H9 (cell line): Measurements from ENCODE around the gene FANCE. TPM values are rescaled to one million over a fixed set of nuclear protein-coding genes. Genes with fewer than 3 reads are reported as not detected.

Experiments used
- DNase-seq: peaks from one replicate; pipeline ENCODE4 v3.0.0-alpha.2; 2017
- H2AFZ ChIP-seq: one replicate; pipeline ENCODE4 v1.6.1; 2013; ENCODE audit warnings: mild to moderate bottlenecking, low read length, control low read depth, moderate library complexity
- H2AK5ac ChIP-seq: 2 replicates; pipeline ENCODE4 v1.6.1; 2013; ENCODE audit warnings: low read length, control low read depth, mixed read lengths; ENCODE audit not compliant: insufficient read length
- H2BK120ac ChIP-seq: one replicate; pipeline ENCODE4 v1.6.1; 2013; ENCODE audit warnings: low read depth, mild to moderate bottlenecking, low read length, control low read depth, inconsistent platforms; ENCODE audit not compliant: poor library complexity, severe bottlenecking
- H2BK12ac ChIP-seq: 2 replicates; pipeline ENCODE4 v1.6.1; 2013; ENCODE audit warnings: low read length, control low read depth, mixed read lengths, low read depth; ENCODE audit not compliant: insufficient read length
- H2BK15ac ChIP-seq: 2 replicates; pipeline ENCODE4 v1.6.1; 2013; ENCODE audit warnings: low read depth, low read length, control low read depth
- H2BK20ac ChIP-seq: one replicate; pipeline ENCODE4 v1.6.1; 2013; ENCODE audit warnings: low read depth, mild to moderate bottlenecking, low read length, control low read depth, inconsistent platforms; ENCODE audit not compliant: poor library complexity, severe bottlenecking
- H2BK5ac ChIP-seq: 2 replicates; pipeline ENCODE4 v1.6.1; 2013; ENCODE audit warnings: low read length, control low read depth, mixed read lengths; ENCODE audit not compliant: insufficient read length
- H3K14ac ChIP-seq: 2 replicates; pipeline ENCODE4 v1.6.1; 2013; ENCODE audit warnings: low read length, control low read depth; ENCODE audit not compliant: insufficient read depth
- H3K18ac ChIP-seq: 2 replicates; pipeline ENCODE4 v1.6.1; 2013; ENCODE audit warnings: low read depth, mild to moderate bottlenecking, mixed read lengths, low read length, control low read depth; ENCODE audit not compliant: insufficient read length
- H3K23ac ChIP-seq: 2 replicates; pipeline ENCODE4 v1.6.1; 2013; ENCODE audit warnings: low read length, control low read depth, mixed read lengths, low read depth; ENCODE audit not compliant: insufficient read length
- H3K23me2 ChIP-seq: 2 replicates; pipeline ENCODE4 v1.6.1; 2013; ENCODE audit warnings: low read depth, mild to moderate bottlenecking, mixed read lengths, low read length, control low read depth; ENCODE audit not compliant: insufficient read length, poor library complexity, severe bottlenecking
- H3K27ac ChIP-seq: 2 replicates; pipeline ENCODE4 v1.5.1; 2013; ENCODE audit warnings: low read length, control low read depth, mixed read lengths, low read depth; ENCODE audit not compliant: insufficient read length
- H3K27me3 ChIP-seq: 2 replicates; pipeline ENCODE4 v1.6.1; 2013; ENCODE audit warnings: low read length, control low read depth, inconsistent platforms; ENCODE audit not compliant: insufficient read depth
- H3K4ac ChIP-seq: 2 replicates; pipeline ENCODE4 v1.6.1; 2013; ENCODE audit warnings: low read depth, mild to moderate bottlenecking, control low read depth, inconsistent platforms, low read length, moderate library complexity
- H3K4me1 ChIP-seq: 2 replicates; pipeline ENCODE4 v1.6.1; 2013; ENCODE audit warnings: low read length, control low read depth, inconsistent platforms; ENCODE audit not compliant: insufficient read depth
- H3K4me2 ChIP-seq: 2 replicates; pipeline ENCODE4 v1.6.1; 2013; ENCODE audit warnings: low read length, control low read depth, mixed read lengths; ENCODE audit not compliant: insufficient read length, insufficient read depth
- H3K56ac ChIP-seq: 2 replicates; pipeline ENCODE4 v1.6.1; 2013; ENCODE audit warnings: low read depth, mild to moderate bottlenecking, mixed read lengths, low read length, control low read depth; ENCODE audit not compliant: insufficient read length
- H3K79me1 ChIP-seq: 2 replicates; pipeline ENCODE4 v1.6.1; 2013; ENCODE audit warnings: low read depth, mild to moderate bottlenecking, moderate library complexity, low read length, control low read depth, inconsistent platforms; ENCODE audit not compliant: insufficient read depth, poor library complexity, severe bottlenecking
- H3K79me2 ChIP-seq: 2 replicates; pipeline ENCODE4 v1.6.1; 2013; ENCODE audit warnings: low read length, control low read depth, inconsistent platforms; ENCODE audit not compliant: insufficient read depth
- H3K9ac ChIP-seq: 2 replicates; pipeline ENCODE4 v1.6.1; 2013; ENCODE audit warnings: low read length, control low read depth, mixed read lengths; ENCODE audit not compliant: insufficient read length; ENCODE audit errors: extremely low read depth
- H3K9me3 ChIP-seq: one replicate; pipeline ENCODE4 v1.6.1; 2013; ENCODE audit warnings: low read depth, low read length, inconsistent platforms; ENCODE audit not compliant: control insufficient read depth
- H3T11ph ChIP-seq: one replicate; pipeline ENCODE4 v1.6.1; 2013; ENCODE audit warnings: mild to moderate bottlenecking, low read length, control low read depth, inconsistent platforms
- H4K20me1 ChIP-seq: one replicate; pipeline ENCODE4 v1.6.1; 2013; ENCODE audit not compliant: control insufficient read depth, insufficient read length, insufficient read depth
- H4K5ac ChIP-seq: 2 replicates; pipeline ENCODE4 v1.6.1; 2013; ENCODE audit warnings: low read depth, mild to moderate bottlenecking, mixed read lengths, low read length, control low read depth; ENCODE audit not compliant: insufficient read length
- H4K8ac ChIP-seq: replicated peaks from 2 replicates; pipeline ENCODE4 v1.6.1; 2013; ENCODE audit warnings: low read length, control low read depth, mixed read lengths, low read depth; ENCODE audit not compliant: insufficient read length
- H4K91ac ChIP-seq: 2 replicates; pipeline ENCODE4 v1.6.1; 2013; ENCODE audit warnings: low read depth, mild to moderate bottlenecking, moderate library complexity, mixed read lengths, low read length, control low read depth; ENCODE audit not compliant: insufficient read length
- H3K27ac Mint-ChIP-seq, 3 experiments: 2 replicates in 2 of 3; 3 replicates in 1 of 3; pipeline ENCODE4 v1.8.0; 2020 to 2021; ENCODE audit warnings: mixed read lengths in 3 of 3, mild to moderate bottlenecking in 1 of 3, moderate library complexity in 1 of 3
- H3K27me3 Mint-ChIP-seq: 2 replicates; pipeline ENCODE4 v1.8.0; 2021; ENCODE audit warnings: low read depth, mild to moderate bottlenecking, moderate library complexity, mixed read lengths
- H3K36me3 Mint-ChIP-seq, 3 experiments: 2 replicates in 2 of 3; 3 replicates in 1 of 3; pipeline ENCODE4 v1.8.0; 2020 to 2021; ENCODE audit warnings: low read depth in 3 of 3, mixed read lengths in 3 of 3; ENCODE audit not compliant: insufficient read depth in 1 of 3
- H3K4me1 Mint-ChIP-seq, 2 experiments: 2 replicates each; pipeline ENCODE4 v1.8.0; 2020; ENCODE audit warnings: mixed read lengths in 2 of 2
- H3K4me3 Mint-ChIP-seq, 2 experiments: 2 replicates in 1 of 2; 3 replicates in 1 of 2; pipeline ENCODE4 v1.8.0; 2020 to 2021; ENCODE audit warnings: mild to moderate bottlenecking in 2 of 2, mixed read lengths in 2 of 2, moderate library complexity in 1 of 2
- H3K9me3 Mint-ChIP-seq, 2 experiments: 2 replicates in 1 of 2; 3 replicates in 1 of 2; pipeline ENCODE4 v1.8.0; 2020; ENCODE audit warnings: mild to moderate bottlenecking in 2 of 2, mixed read lengths in 2 of 2, moderate library complexity in 1 of 2
- WGBS: extraction: QIAGEN DNeasy Blood & Tissue Kit; methylation state at CpG from one replicate; pipeline ENCODE4 v1.1.7; 2013; ENCODE audit warnings: missing lambda C conversion rate, low lambda C conversion rate, mixed read lengths; ENCODE audit not compliant: insufficient read length; ENCODE audit errors: extremely low coverage; 5-methylcytosine and 5-hydroxymethylcytosine counted together
- total RNA-seq: library from RNA; stranded (reverse); gene quantifications from 2 replicates; pipeline ENCODE4 v1.2.1, GENCODE V29; 2021
- TF ChIP-seq, protein P1 (sequence below): fragments of 200-600 bp; sonication (generic); conservative IDR thresholded peaks from 3 replicates; pipeline ENCODE4 v1.8.0; 2021; ENCODE audit warnings: antibody characterized with exemption, mild to moderate bottlenecking

Gene FANCE
- total RNA-seq, 1 experiment from 2014 or later = 8.4 TPM

- WGBS = no CpG with 5 or more reads among the region's 5 CpGs
- peaks cover 2 to 12% of the 10 kb centered on the region in 2 experiments; a peak in 3 of 4 replicates for H3K4me1 Mint-ChIP-seq
- no peak overlapping the region for H2BK5ac ChIP-seq
Measured at GRCh38 chr6:35477551-35478179, 25.5 kb downstream of the FANCE start.

More at GRCh38 chr6:35477551-35478179, 25.5 kb downstream of the FANCE start:
- Histone ChIP-seq H2BK12ac (no peak overlapping the region), H4K5ac (no peak overlapping the region), H2BK20ac (no peak overlapping the region), H3K4me2 (no peak overlapping the region), H3K27ac (no peak overlapping the region), H3K18ac (no peak overlapping the region), H3K27me3 (no peaks in the 10 kb centered on the region), H3K56ac (no peak overlapping the region), H3K79me2 (no peaks in the 10 kb centered on the region), H3K14ac (no peak overlapping the region), H3K23ac (no peak overlapping the region), H3K4me1 (no peaks in the 10 kb centered on the region), H3K79me1 (no peaks in the 10 kb centered on the region), H2AFZ (no peak overlapping the region), H3T11ph (no peak overlapping the region), H2AK5ac (no peak overlapping the region), H3K9ac (no peak overlapping the region), H3K4ac (no peak overlapping the region), H3K9me3 (no peaks in the 10 kb centered on the region), H4K91ac (no peak overlapping the region), H3K23me2 (no peaks in the 10 kb centered on the region), H4K20me1 (no peaks in the 10 kb centered on the region), H2BK15ac (no peak overlapping the region), H4K8ac (no peak overlapping the region), H2BK120ac (no peak overlapping the region)
- TF ChIP-seq, protein P1, sequence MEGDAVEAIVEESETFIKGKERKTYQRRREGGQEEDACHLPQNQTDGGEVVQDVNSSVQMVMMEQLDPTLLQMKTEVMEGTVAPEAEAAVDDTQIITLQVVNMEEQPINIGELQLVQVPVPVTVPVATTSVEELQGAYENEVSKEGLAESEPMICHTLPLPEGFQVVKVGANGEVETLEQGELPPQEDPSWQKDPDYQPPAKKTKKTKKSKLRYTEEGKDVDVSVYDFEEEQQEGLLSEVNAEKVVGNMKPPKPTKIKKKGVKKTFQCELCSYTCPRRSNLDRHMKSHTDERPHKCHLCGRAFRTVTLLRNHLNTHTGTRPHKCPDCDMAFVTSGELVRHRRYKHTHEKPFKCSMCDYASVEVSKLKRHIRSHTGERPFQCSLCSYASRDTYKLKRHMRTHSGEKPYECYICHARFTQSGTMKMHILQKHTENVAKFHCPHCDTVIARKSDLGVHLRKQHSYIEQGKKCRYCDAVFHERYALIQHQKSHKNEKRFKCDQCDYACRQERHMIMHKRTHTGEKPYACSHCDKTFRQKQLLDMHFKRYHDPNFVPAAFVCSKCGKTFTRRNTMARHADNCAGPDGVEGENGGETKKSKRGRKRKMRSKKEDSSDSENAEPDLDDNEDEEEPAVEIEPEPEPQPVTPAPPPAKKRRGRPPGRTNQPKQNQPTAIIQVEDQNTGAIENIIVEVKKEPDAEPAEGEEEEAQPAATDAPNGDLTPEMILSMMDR = no peak
- no peak for DNase-seq
- H3K4me3 Mint-ChIP-seq = no peak overlapping the region
- peaks cover 11 to 59% (median 47%) of the 10 kb centered on the region in 3 experiments for H3K36me3 Mint-ChIP-seq
- H3K27ac Mint-ChIP-seq = peak overlapping the region in 1 of 3 experiments; percentile 35; a peak in 2 of 7 replicates
- H3K27me3 Mint-ChIP-seq = peaks cover 1% of the 10 kb centered on the region; the same call in 1 of the 2 replicates
- H3K9me3 Mint-ChIP-seq = no peaks in the 10 kb centered on the region
